HUDEP-2 (cell line): ENCODE data around the gene CHD2.
"Not testable (repeated sequence)": the region's sequence is repeated elsewhere in the genome, so short reads cannot be mapped to it uniquely, and the experiment has no call there.

ENCODE experiments used
- DNase-seq, 76 experiments: peaks; one replicate each; lab custom pipeline; 2025; ENCODE audit not compliant: unreplicated experiment in 76 of 76; lab: John Stamatoyannopoulos, UW

The CHD2 gene

DNA sequence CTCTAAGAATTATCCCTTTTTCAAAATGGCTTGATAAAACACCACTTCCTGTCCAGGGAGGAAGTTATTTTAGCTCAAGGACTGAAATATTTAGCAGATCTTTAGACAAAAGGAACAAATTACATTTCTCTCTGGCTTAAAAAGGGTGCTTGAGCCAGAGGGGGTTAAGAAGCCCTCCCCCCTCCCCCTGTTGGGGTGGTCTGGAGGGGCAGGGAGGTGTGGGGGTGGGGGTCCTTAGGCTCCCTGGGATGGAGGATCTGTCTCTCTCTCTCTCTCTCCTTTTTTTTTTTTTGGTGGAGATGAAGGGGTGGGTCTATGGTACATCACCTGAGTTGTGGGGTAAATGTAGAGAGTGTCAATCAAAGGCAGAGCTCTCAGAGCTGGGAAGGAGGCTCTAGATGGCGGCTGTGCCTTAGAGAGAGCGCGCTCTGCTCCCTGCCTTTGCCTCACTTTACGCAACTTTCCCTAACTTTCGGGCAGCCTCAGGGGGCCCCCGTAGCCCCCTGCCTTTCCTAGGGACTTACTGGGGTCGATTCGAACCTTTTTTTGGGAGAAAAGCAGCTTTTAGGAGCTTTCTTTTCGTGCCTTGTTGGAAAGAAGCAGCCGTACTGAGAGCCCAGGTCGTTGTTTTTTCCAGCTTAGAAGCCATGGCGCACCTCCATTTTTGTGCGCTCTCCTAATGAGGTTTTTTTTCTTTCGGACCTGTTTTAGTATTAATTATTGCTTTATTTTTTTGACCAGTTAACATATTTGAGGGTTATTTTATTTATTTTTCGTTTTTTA lies at the start of gene CHD2:
TSS of gene CHD2 (plus strand) at position 377 of the 783 bp plus-strand sequence. CDS start 914 bp downstream, outside the sequence.
- DNase-seq, result peak in 73 of 76 experiments; percentile 14 to 81 (median 57)

GRCh38 chr15:92853222-92853621 lies 46.9 kb upstream of the CHD2 start:
- DNase-seq, result no peak

DNA sequence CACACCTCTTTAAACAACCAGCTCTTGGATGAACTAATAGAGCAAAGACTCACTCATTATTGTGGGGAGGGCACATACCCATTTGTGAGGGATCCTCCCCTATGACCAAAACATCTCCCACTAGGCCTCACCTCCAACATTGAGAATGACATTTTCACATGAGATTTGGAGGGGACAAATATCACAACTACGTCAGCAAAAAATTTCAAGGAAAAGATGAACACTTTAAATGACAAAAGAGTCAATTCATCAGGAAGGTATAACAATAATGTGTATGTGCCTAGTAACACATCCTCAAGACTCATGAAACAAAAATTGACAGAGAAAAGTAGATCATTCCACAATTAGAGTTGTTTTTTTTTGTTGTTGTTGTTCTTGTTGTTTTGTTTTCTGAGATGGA lies 38.4 kb upstream of the CHD2 start:
- no peak for DNase-seq

- no peak for DNase-seq
Observed at GRCh38 chr15:92864127-92864814, 35.9 kb upstream of the CHD2 start.

DNA sequence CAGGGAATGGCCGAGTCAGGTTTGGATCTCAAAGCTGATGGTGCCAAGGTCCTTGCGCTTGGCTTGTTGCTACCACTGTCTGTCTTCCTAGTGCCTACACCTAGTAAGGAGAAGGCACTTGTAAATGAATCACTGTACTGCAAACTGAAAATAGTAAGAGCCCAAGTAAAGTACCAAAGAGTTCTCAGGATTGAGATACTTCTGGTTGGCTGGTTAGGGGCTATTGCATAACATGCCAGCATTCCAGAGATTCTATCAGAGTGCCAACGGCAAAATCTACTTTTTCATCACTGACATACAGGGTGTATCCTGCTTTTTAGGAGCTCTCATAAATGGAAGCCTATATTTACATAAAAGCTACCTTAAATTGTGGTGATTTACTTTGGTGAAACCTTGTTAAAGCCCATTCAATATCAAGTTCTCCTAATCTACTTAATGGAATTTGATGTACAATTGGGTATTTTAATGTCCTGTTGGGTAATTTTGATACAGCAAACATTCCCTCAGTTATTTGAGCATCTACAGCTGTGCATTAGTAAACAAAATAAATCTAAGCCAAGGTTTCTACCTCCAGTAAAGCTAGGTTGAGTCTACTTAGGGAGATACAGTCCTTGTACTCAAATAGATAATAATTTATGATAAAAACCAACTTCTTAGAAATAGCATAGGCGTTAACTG lies 30.7 kb upstream of the CHD2 start:
- no peak for DNase-seq

GRCh38 chr15:92870010-92870591 lies 30.0 kb upstream of the CHD2 start:
- DNase-seq, result peak in 40 of 76 experiments; percentile 6 to 58 (median 28)

DNA sequence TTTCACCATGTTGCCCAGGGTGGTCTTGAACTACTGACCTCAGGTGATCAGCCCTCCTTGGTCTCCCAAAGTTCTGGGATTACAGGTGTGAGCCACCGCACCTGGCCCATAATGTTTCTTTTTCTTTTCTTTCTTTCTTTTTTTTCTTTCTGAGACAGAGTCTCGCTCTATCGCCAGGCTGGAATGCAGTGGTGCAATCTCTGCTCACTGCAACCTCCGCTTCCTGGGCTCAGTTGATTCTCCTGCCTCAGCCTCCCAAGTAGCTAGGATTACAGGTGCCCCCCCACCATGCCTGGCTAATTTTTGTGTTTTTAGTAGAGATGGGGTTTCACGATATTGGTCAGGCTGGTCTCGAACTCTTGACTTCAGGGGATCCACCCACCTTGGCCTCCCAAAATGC lies 27.2 kb upstream of the CHD2 start:
- not testable (repeated sequence) for DNase-seq

GRCh38 chr15:92877000-92877399 lies 23.1 kb upstream of the CHD2 start:
- DNase-seq, result no peak

- no peak for DNase-seq
Observed at GRCh38 chr15:92877416-92877815, 22.7 kb upstream of the CHD2 start.

DNA sequence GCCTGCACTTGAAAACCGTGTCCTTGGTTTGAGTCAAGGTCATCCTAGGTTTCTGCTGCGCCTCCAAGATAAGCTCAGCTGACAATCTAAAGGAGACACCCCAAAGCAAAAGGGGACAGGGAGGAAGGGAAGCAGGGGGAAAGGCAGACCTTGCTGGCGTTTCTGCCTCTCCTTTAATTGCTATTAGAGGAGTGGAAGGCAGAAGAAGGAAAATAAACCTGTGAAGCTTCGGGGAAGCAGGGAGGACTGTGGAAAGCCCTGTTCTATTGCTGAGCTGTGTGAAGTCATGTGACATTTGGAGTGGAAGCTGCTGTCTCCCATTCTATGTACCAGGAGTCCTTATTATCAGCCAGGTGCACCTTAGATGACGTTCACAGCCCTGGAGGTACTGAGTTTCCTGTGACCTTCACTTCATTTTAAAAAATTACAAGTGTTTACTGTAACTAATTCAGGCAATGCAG lies 21.5 kb upstream of the CHD2 start:
- peak in 52 of 76 experiments; percentile 15 to 77 (median 40) for DNase-seq

DNA sequence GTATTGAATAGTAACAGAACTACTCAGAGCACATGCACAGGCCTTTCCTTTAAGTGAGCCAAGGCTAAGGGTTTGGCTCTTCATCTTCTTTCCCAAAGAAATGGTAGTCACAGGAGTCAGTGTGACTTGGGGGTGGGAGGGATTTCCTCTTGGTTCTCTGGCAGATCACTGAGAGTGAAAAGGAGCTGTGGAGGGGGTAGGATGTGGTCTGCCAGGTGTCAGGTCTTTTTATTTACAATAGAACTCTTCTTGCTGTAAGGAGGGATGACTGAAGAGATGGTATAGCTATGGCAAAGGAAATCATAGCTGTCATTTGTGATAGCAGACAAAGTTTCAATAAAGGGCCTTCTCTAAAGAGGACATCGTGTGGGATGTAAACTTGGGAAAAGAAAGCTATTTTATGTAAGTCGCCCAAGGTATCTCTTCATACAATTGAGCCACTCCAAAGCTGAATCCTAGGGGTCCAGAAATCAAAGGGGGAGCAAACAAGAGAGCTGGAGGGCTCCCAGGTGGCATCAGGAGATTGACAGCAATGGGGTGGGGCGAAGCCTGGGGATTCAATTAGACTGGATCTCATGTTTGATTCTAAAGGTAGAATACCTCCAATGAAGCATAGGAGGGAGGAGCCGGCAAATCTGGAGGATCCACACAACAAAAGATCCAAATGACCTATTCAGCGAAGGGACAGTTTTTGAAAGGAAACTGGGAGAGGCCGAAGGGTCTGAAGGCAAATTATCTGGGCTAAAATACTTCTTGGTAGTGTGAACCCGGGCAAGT lies 20.0 kb upstream of the CHD2 start:
- DNase-seq, result no peak

DNA sequence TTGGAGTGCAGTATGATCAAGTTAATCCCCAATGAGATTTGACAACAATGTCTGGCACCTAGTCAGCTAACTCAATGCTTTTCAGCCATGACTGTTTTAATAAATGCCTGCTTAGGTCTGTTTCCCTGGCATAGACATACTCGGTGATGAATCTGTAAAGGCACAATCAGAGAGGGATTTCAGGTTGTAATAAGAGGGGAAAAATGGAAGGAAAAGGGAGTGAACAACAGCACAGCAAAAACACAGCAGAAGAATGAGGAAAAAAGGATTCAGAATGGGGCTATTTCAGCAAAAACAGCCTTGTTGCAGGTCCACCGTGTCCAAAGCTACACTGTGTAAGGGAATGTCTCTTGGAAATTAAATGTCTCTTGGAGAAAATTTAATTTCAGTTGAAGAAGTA lies 19.3 kb upstream of the CHD2 start:
- no peak for DNase-seq

GRCh38 chr15:92881211-92881754 lies 18.8 kb upstream of the CHD2 start:
- DNase-seq, result no peak

- peak in 75 of 76 experiments; percentile 52 to 100 (median 97) for DNase-seq
Observed at GRCh38 chr15:92881802-92882696, 18.1 kb upstream of the CHD2 start.

DNA sequence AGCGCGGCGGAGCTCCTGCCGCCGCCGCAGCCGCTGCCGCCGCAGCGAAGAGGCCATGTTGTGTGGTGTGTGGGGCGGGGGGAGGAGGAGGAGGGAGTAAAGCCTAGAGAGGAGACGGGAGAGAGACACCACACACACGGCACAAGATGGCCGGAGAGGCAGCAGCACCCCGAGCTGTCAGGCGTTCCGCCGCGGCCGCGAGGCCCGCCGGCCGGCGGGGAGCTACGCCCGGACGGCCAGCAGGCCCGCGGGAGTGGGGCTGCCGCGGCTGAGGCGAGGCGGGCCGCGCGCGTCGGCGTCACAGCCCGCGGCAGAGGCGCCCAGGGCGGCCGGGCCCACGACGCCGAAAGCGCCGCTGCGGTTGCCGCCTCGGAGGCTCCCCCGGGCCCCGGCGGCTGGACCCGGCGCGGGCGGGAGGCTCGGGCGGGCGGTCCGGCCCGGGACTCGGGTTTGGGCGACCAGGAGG lies 17.4 kb upstream of the CHD2 start:
- DNase-seq, result peak in 1 of 76 experiments; percentile 87

- peak in 10 of 76 experiments; percentile 14 to 43 (median 29) for DNase-seq
Observed at GRCh38 chr15:92883163-92883875, 16.8 kb upstream of the CHD2 start.

GRCh38 chr15:92883876-92884435 lies 16.2 kb upstream of the CHD2 start:
- DNase-seq, result peak in 2 of 76 experiments; percentile 29 to 33
